Fibroblast of the aortic adventitia (primary cell): ENCODE data around the gene BAG2. TPM values are rescaled to one million over a fixed set of nuclear protein-coding genes. Genes with fewer than 3 reads are reported as not detected.

Source experiments
- DNase-seq: peaks from one replicate; pipeline ENCODE4 v3.0.0-alpha.2; 2010; ENCODE audit warnings: low read depth
- H3K4me3 ChIP-seq: 2 replicates; pipeline ENCODE4 v1.5.1; 2011; ENCODE audit warnings: low read depth, mild to moderate bottlenecking, control low read depth, low read length, moderate library complexity
- total RNA-seq: library from RNA; depleted of rRNA; stranded (reverse); fragments of >200 nt; gene quantifications from 2 replicates; pipeline ENCODE4 v1.2.3, GENCODE V29; 2012; ENCODE audit warnings: low replicate concordance
- TF ChIP-seq, protein P1 (sequence below): IDR thresholded peaks from 2 replicates; pipeline ENCODE4 v1.5.1; 2011; ENCODE audit warnings: mild to moderate bottlenecking, low read length, control low read depth, inconsistent platforms; ENCODE audit not compliant: insufficient read depth

BAG2 gene
- total RNA-seq, 1 donor: 24.1 TPM

DNA sequence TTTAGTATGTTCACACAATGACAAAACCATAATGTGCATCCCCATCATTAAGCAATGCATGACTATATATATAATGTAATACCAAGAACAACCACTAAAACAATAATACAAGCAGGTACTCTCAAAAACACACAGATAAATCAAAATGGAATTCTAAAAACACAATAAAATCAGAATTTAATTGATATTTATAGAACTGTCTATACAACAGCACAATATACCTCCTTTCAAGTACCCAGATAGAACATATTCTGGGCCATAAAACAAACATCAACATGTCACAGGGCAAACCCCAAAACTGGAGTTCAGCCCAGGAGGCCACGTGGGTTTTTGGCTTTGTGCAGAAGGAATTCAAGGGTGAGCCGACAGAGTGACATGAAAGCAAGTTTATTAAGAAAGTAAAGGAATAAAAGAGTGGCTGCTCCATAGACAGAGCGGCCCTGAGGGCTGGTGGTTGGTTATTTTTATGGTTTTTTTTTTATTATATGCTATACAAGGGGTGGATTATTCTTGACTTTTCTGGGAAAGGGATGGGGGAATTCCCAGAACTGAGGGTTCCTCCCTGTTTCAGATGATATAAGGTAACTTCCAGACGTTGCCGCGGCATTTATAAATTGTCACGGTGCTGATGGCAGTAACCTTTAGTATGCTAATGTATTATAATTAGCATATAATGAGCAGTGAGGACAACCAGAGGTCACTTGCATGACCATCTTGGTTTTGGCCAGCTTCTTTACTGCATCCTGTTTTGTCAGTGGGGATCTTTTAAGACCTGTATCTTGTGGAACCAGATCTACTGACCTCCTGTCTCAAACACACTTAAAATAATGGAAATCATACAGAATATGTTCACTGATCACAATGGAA is 44.3 kb downstream of the BAG2 start:
- H3K4me3 ChIP-seq: no peak overlapping the region
- TF ChIP-seq, protein P1, sequence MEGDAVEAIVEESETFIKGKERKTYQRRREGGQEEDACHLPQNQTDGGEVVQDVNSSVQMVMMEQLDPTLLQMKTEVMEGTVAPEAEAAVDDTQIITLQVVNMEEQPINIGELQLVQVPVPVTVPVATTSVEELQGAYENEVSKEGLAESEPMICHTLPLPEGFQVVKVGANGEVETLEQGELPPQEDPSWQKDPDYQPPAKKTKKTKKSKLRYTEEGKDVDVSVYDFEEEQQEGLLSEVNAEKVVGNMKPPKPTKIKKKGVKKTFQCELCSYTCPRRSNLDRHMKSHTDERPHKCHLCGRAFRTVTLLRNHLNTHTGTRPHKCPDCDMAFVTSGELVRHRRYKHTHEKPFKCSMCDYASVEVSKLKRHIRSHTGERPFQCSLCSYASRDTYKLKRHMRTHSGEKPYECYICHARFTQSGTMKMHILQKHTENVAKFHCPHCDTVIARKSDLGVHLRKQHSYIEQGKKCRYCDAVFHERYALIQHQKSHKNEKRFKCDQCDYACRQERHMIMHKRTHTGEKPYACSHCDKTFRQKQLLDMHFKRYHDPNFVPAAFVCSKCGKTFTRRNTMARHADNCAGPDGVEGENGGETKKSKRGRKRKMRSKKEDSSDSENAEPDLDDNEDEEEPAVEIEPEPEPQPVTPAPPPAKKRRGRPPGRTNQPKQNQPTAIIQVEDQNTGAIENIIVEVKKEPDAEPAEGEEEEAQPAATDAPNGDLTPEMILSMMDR: peak; percentile 8
- peak; percentile 72 for DNase-seq

DNA sequence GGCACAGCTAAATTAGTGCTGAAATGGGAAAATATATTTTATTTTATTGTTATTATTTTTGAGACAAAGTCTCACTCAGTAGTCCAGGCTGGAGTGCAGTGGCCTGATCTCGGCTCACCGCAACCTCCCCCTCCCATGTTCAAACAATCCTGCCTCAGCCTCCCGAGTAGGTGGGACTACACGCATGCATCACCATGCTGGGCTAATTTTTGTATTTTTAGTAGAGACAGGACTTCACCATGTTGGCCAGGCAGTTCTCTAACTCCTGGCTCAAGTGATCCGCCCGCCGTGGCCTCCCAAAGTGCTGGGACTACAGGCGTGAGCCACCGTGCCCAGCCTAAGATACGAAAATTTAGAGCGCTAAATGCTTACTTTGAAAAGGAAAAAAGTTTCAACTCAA is 45.1 kb downstream of the BAG2 start:
- H3K4me3 ChIP-seq: no peak overlapping the region
- TF ChIP-seq, protein P1: no peak
- no peak for DNase-seq

DNA sequence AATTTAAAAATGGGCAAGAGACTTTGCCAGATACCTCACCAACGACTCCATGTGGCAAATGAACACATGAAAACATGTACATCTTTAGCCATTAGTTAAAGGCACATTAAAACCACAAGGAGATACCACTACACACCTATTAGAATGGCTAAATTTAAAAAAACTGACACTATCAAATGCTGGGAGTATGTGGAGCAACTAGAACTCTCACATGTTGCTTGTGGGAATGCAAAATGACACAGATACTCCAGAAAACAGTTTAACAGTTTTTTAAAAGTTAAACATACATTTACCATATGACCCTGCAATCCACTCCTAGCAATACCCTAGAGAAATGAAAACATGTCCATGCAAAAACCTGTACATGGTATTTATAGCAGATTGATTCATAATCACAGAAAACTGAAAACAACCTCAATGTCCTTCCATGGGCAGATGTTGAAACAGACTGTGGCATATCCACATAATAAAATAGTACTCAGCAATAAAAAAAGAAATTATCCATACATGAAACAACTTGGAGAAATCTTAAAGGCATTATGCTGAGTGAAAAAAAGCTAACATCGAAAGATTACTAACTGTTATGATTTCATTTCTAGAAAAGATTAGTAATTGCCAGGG is 48.1 kb downstream of the BAG2 start:
- peak overlapping the region; percentile 34 for H3K4me3 ChIP-seq
- TF ChIP-seq, protein P1: no peak
- DNase-seq: no peak

DNA sequence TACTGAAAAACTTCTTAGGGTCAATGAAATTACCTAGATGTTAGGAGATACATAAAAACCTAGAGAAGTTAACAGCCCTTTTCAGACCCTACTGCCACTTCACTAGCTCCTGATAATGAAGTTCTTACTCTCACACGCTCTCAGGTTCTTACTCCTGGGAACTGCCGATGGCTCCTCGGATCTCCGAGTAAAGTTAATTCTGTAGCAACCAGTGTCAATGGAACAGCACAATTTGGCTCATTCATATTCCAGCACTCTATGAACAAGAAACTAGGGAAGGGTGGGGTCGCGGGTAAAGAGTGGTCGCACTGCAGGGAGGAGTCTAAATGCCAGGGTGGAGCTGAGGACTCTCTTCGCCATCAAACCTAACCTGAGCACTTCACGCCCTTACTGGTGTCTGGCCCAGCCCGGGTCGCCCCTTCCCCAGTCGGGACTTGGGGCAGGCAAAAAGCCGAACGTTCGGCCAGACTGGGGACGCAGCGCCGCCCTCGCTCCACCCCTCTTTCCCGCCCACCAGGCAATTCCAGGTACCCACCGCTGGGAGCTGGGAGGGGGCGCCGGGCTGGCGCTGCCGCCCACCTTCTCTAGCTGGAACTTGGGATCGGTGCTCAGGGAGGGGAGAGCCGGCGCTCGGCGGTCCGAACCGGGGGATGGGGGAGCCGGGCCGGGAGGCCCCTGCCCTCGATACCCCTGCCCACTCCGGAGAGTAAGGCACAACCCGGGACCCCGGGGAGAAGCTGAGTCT is 49.2 kb downstream of the BAG2 start:
- TF ChIP-seq, protein P1: peak; percentile 62
- peak overlapping the region; percentile 87 for H3K4me3 ChIP-seq
- DNase-seq: peak; percentile 61

DNA sequence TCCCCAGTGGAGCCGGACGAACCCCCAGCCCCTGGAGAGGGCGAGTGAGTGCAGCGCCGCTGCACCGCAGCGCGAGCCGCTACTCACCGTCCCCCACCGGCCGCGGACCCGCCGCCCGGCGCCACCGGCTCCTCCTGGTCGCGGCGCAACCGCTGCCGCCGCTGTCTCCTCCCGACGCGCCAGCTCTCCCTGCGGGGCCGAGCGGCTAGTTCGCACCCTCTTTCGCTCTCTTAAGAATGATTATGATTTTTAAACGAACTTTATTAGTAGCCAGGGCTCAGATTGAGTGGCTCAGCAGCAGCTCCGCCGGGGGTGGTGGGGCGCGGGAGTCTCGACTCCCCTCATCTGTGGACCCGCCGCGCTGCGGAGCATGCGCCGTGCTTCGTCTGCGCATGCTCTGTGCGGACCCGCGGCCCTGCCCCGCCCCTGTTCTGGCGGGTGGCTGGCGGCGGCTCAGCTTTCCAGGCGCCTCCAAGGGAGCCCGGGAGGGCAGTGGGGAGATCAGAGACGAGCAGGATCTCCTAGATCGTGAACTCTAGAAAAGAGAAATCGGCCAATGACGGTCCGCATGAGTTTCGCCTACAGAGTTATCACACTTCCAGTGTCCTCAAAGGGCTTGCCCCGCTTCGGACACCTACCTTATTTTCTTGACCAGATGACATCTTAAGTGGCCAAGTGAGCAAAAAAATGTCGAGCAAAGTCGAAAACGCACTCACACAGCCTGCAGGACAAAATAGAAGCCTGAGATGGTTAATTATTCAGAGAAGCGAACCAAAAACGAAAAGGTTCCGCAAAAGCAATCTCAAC is 50.0 kb downstream of the BAG2 start, which contains the start of gene RAB23:
TSS of gene RAB23 (minus strand) at position 372 of the 807 bp plus-strand sequence. CDS start 11,927 bp downstream, outside the sequence.
- H3K4me3 ChIP-seq: peak within 1 kb of the TSS; percentile 87
- TF ChIP-seq, protein P1: no peak
- peak; percentile 83 for DNase-seq

DNA sequence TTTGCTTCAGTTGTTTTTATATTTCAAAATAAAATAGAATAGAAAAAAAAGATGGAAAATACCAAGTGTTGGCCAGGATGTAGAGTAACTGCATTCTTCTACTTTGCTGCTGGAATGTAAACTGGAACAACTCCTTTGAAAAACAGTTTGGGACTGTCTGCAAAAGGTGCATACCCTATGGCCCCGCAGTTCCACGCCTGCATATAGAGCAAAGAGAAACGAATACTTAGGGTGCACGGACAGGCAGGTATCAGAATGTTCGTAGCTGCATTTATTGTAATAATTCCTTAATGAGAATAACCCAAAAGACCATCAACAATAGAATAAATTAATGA is 50.6 kb downstream of the BAG2 start:
- H3K4me3 ChIP-seq: peak overlapping the region; percentile 87
- TF ChIP-seq, protein P1: no peak
- no peak for DNase-seq
